Neural progenitor cell (in vitro differentiated cells): ENCODE results near the gene SVOP. TPM values are rescaled to one million over a fixed set of nuclear protein-coding genes. Genes with fewer than 3 reads are reported as not detected.
"Not testable (repeated sequence)": the region's sequence is repeated elsewhere in the genome, so short reads cannot be mapped to it uniquely, and the experiment has no call there.

ENCODE experiments used
- DNase-seq: peaks from one replicate; pipeline ENCODE4 v3.0.0-alpha.2; 2016; ENCODE audit warnings: low spot score
- H2AFZ ChIP-seq: fragments of 200-600 bp; sonication (generic); replicated peaks from 2 replicates; pipeline ENCODE4 v1.6.1; 2016; ENCODE audit warnings: antibody characterized with exemption
- H3F3A ChIP-seq: fragments of 200-600 bp; sonication (generic); 2 replicates; pipeline ENCODE4 v1.6.1; 2016; ENCODE audit warnings: antibody characterized with exemption, low read depth
- H3K27ac ChIP-seq: fragments of 200-600 bp; sonication (generic); 2 replicates; pipeline ENCODE4 v1.5.1; 2016; ENCODE audit warnings: mild to moderate bottlenecking
- H3K27me3 ChIP-seq: fragments of 200-600 bp; sonication (generic); 2 replicates; pipeline ENCODE4 v1.6.1; 2016; ENCODE audit warnings: mild to moderate bottlenecking, moderate library complexity
- H3K36me3 ChIP-seq: fragments of 200-600 bp; sonication (generic); 2 replicates; pipeline ENCODE4 v1.5.1; 2016
- H3K4me1 ChIP-seq: fragments of 200-600 bp; sonication (generic); 2 replicates; pipeline ENCODE4 v1.6.1; 2016; ENCODE audit warnings: mixed run types
- H3K4me2 ChIP-seq: fragments of 200-600 bp; sonication (generic); 2 replicates; pipeline ENCODE4 v1.6.1; 2016
- H3K4me3 ChIP-seq: fragments of 200-600 bp; sonication (generic); 2 replicates; pipeline ENCODE4 v1.5.1; 2016
- H3K79me2 ChIP-seq: fragments of 200-600 bp; sonication (generic); 2 replicates; pipeline ENCODE4 v1.6.1; 2016; ENCODE audit warnings: low read depth
- H3K9ac ChIP-seq: fragments of 200-600 bp; sonication (generic); 2 replicates; pipeline ENCODE4 v1.6.1; 2016
- H3K9me3 ChIP-seq: fragments of 200-600 bp; sonication (generic); 2 replicates; pipeline ENCODE4 v1.5.1; 2016; ENCODE audit warnings: low read depth
- H4K20me1 ChIP-seq: fragments of 200-600 bp; sonication (generic); 2 replicates; pipeline ENCODE4 v1.6.1; 2016; ENCODE audit warnings: low read depth
- H3K27ac Mint-ChIP-seq: 3 replicates; pipeline ENCODE4 v1.8.0; 2021; ENCODE audit warnings: mixed read lengths
- H3K27me3 Mint-ChIP-seq: 2 replicates; pipeline ENCODE4 v1.8.0; 2022; ENCODE audit warnings: low read depth, mild to moderate bottlenecking, inconsistent platforms, moderate library complexity, mixed read lengths; ENCODE audit not compliant: insufficient read depth
- H3K36me3 Mint-ChIP-seq: 3 replicates; pipeline ENCODE4 v1.8.0; 2021; ENCODE audit warnings: mixed read lengths
- H3K4me1 Mint-ChIP-seq: 3 replicates; pipeline ENCODE4 v1.8.0; 2021; ENCODE audit warnings: mixed read lengths
- H3K4me3 Mint-ChIP-seq: 3 replicates; pipeline ENCODE4 v1.8.0; 2021; ENCODE audit warnings: mild to moderate bottlenecking, moderate library complexity, mixed read lengths
- H3K9me3 Mint-ChIP-seq: 3 replicates; pipeline ENCODE4 v1.8.0; 2020; ENCODE audit warnings: mixed read lengths
- EZH2 ChIP-seq: fragments of 200-600 bp; sonication (generic); IDR thresholded peaks from 2 replicates; pipeline ENCODE4 v1.6.1; 2017; ENCODE audit warnings: antibody characterized with exemption, mild to moderate bottlenecking, moderate library complexity
- EZH2phosphoT487 ChIP-seq: fragments of 200-600 bp; sonication (generic); IDR thresholded peaks from 2 replicates; pipeline ENCODE4 v1.6.1; 2017; ENCODE audit warnings: antibody characterized with exemption
- total RNA-seq: library from RNA; depleted of rRNA; stranded (reverse); fragments of >200 nt; gene quantifications from 2 replicates; pipeline ENCODE4 v1.2.3, GENCODE V29; 2015; ENCODE audit warnings: low replicate concordance
- TF ChIP-seq, protein P1 (sequence below): fragments of 200-600 bp; sonication (generic); IDR thresholded peaks from 2 replicates; pipeline ENCODE4 v1.5.1; 2017; ENCODE audit warnings: antibody characterized with exemption, mild to moderate bottlenecking

SVOP gene
- total RNA-seq, 1 donor from 2014 or later = not detected

DNA sequence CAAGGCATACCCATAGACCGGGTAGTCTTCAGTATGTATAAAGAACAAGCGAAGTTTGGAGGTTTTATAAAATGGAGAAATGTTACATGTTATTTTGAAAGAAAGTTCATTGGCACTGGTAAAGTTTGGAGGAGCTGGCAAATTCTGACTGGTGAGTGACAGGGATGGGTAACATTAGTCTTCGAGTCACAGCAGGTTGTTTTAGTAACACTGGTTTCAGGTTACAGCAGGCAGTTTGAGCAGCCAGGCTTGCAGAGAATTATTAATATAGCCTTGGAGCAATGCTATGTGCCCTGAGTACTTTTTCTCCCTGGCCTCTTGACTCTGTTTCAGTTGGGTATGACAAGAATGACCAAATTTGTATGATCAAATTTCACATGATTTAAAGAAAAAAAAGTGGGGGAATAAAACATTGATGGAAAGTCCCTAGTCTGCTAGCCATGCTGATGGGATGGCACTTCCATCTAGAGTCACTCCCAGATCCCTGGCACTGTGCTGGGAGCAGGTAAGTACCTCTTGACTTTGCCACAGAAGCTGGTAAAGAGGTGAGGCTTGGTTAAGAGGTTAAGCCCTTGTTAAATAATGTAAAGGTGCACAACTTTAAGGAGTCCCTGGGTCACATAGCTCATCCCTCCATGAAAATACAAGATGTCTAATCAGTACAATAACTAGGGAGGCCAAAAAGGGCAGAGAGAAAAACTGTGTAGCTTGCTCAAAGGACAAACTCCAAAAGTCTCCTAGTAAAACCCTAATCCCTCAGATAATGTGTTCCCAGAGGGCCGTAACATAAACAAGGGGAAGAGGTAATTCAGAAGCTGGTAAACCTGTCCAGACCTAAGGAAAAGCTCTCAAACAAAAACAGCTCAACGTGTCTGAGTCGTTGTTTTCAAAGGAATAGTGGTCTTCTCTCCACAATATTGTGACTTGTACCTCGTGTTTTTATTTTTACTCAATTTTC is 12.7 kb upstream of the SVOP start:
- TF ChIP-seq, protein P1, sequence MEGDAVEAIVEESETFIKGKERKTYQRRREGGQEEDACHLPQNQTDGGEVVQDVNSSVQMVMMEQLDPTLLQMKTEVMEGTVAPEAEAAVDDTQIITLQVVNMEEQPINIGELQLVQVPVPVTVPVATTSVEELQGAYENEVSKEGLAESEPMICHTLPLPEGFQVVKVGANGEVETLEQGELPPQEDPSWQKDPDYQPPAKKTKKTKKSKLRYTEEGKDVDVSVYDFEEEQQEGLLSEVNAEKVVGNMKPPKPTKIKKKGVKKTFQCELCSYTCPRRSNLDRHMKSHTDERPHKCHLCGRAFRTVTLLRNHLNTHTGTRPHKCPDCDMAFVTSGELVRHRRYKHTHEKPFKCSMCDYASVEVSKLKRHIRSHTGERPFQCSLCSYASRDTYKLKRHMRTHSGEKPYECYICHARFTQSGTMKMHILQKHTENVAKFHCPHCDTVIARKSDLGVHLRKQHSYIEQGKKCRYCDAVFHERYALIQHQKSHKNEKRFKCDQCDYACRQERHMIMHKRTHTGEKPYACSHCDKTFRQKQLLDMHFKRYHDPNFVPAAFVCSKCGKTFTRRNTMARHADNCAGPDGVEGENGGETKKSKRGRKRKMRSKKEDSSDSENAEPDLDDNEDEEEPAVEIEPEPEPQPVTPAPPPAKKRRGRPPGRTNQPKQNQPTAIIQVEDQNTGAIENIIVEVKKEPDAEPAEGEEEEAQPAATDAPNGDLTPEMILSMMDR = no peak
- no peak for TF ChIP-seq EZH2phosphoT487
- no peak for TF ChIP-seq EZH2
- H3K4me3 ChIP-seq = no peak overlapping the region
- no peaks in the 10 kb centered on the region for H3K79me2 ChIP-seq
- no peak overlapping the region for H3K9ac ChIP-seq
- no peaks in the 10 kb centered on the region for H4K20me1 ChIP-seq
- peaks cover 7% of the 10 kb centered on the region for H3K4me1 Mint-ChIP-seq
- H3K27ac ChIP-seq = no peak overlapping the region
- peaks cover 7% of the 10 kb centered on the region for H3K4me1 ChIP-seq
- H3K36me3 ChIP-seq = no peaks in the 10 kb centered on the region
- no peaks in the 10 kb centered on the region for H3K36me3 Mint-ChIP-seq
- H3K9me3 ChIP-seq = no peaks in the 10 kb centered on the region
- no peak for DNase-seq
- peaks cover 8% of the 10 kb centered on the region for H3K27me3 Mint-ChIP-seq
- H3K9me3 Mint-ChIP-seq = peaks cover 2% of the 10 kb centered on the region
- no peaks in the 10 kb centered on the region for H3F3A ChIP-seq
- H3K27ac Mint-ChIP-seq = no peak overlapping the region
- H3K4me3 Mint-ChIP-seq = no peak overlapping the region
- H2AFZ ChIP-seq = no peak overlapping the region
- H3K27me3 ChIP-seq = peaks cover 20% of the 10 kb centered on the region
- H3K4me2 ChIP-seq = no peak overlapping the region

DNA sequence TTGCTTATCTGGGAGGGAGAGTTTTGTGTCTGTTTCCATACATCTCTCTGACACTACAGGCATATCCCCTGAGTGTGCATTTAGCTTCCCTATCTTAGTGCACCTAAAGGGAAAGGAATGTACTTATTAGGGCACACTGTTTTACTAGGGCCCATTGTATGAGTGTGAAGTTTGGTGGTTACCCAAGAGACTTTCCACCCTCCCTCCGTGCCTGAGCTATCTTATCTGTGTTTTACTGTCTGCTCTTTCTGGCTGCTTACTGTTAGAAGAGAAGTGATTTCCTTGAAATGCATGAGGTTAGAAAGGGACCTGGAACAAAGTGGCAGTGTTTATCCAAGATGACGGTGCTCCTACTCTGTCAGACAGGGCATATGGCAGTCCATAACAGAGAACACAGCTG is 8.5 kb upstream of the SVOP start:
- Mint-ChIP-seq H3K27me3 (peaks cover 11% of the 10 kb centered on the region), H3K36me3 (no peaks in the 10 kb centered on the region), H3K27ac (no peak overlapping the region), H3K4me3 (no peak overlapping the region), H3K9me3 (peaks cover 2% of the 10 kb centered on the region), H3K4me1 (peaks cover 7% of the 10 kb centered on the region)
- Histone ChIP-seq H3K4me3 (no peak overlapping the region), H3K9me3 (no peaks in the 10 kb centered on the region), H4K20me1 (no peaks in the 10 kb centered on the region), H3K4me1 (peaks cover 7% of the 10 kb centered on the region), H2AFZ (no peak overlapping the region), H3K79me2 (no peaks in the 10 kb centered on the region), H3K4me2 (no peak overlapping the region), H3K36me3 (no peaks in the 10 kb centered on the region), H3K27ac (no peak overlapping the region), H3F3A (no peaks in the 10 kb centered on the region), H3K27me3 (peaks cover 20% of the 10 kb centered on the region), H3K9ac (no peak overlapping the region)
- TF ChIP-seq, protein P1 = no peak
- TF ChIP-seq EZH2phosphoT487 = no peak
- no peak for TF ChIP-seq EZH2
- DNase-seq = no peak

DNA sequence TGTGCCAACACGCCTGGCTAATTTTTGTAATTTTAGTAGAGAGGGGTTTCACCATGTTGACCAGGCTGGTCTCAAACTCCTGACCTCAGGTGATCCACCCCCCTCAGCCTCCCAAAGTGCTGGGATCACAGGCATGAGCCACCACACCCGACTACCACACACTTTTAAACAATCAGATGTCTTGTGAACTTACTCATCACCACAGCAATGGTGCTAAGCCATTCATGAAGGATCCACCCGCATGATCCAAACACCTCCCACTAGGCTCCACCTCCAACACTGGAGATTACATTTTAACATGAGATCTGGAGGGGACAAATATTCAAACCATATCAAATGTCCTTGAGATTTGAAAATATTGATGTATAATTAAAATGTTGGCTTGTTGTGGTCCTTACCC is 7.8 kb upstream of the SVOP start:
- H3K79me2 ChIP-seq, H3K4me1 Mint-ChIP-seq, H3K27ac ChIP-seq, H3K4me1 ChIP-seq, H3K27ac Mint-ChIP-seq, H3K4me3 ChIP-seq, H3K9ac ChIP-seq, H3F3A ChIP-seq, H3K36me3 Mint-ChIP-seq, H3K9me3 ChIP-seq, H3K9me3 Mint-ChIP-seq, H3K4me3 Mint-ChIP-seq, DNase-seq, H3K36me3 ChIP-seq, H3K4me2 ChIP-seq, H4K20me1 ChIP-seq, H2AFZ ChIP-seq: not testable (repeated sequence)
- H3K27me3 Mint-ChIP-seq = peaks cover 11% of the 10 kb centered on the region
- peaks cover 20% of the 10 kb centered on the region for H3K27me3 ChIP-seq

DNA sequence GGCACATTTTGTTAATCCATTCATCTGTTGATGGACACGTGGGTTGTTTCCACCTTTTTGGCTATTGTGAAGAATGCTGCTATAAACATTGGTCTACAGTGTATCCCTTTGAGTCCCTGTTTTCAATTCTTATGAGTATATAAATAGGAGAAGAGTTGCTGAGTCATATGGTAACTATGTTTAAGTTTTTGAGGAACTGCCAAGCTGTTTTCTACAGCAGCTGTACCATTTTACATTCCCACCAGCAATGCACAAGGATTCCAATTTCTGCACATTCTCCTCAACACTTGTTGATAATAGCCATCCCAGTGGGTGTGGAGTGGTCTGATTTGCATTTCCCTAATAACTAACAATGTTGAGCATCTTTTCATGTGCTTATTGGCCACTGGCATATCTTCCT is 6.9 kb upstream of the SVOP start:
- Mint-ChIP-seq H3K9me3 (peaks cover 2% of the 10 kb centered on the region), H3K36me3 (no peaks in the 10 kb centered on the region), H3K4me1 (no peaks in the 10 kb centered on the region), H3K4me3 (no peak overlapping the region), H3K27ac (no peak overlapping the region), H3K27me3 (peaks cover 11% of the 10 kb centered on the region)
- Histone ChIP-seq H2AFZ (no peak overlapping the region), H3K27me3 (peaks cover 21% of the 10 kb centered on the region), H3K9ac (no peak overlapping the region), H3K79me2 (no peaks in the 10 kb centered on the region), H3K36me3 (no peaks in the 10 kb centered on the region), H3K4me2 (no peak overlapping the region), H3K4me3 (no peak overlapping the region), H3K9me3 (no peaks in the 10 kb centered on the region), H4K20me1 (no peaks in the 10 kb centered on the region), H3F3A (no peaks in the 10 kb centered on the region), H3K27ac (no peak overlapping the region), H3K4me1 (no peaks in the 10 kb centered on the region)
- DNase-seq = no peak
- TF ChIP-seq EZH2phosphoT487 (no peak), EZH2 (no peak)
- TF ChIP-seq, protein P1 = no peak
